Breast epithelium (tissue), 3 donors: ENCODE measurements around the gene FHL1.

Experiments used
- POLR2A ChIP-seq: fragments of 450-650 bp; IDR thresholded peaks from one replicate; pipeline ENCODE4 v1.6.1; 2016; ENCODE audit warnings: antibody characterized with exemption, mild to moderate bottlenecking, moderate library complexity
- TF ChIP-seq, protein P1 (sequence below), 3 donors: fragments of 450-650 bp; IDR thresholded peaks; one replicate each; pipeline ENCODE4 v1.5.1; 2016 to 2017; ENCODE audit warnings: antibody characterized with exemption in 3 of 3, mild to moderate bottlenecking in 3 of 3, moderate library complexity in 3 of 3

DNA sequence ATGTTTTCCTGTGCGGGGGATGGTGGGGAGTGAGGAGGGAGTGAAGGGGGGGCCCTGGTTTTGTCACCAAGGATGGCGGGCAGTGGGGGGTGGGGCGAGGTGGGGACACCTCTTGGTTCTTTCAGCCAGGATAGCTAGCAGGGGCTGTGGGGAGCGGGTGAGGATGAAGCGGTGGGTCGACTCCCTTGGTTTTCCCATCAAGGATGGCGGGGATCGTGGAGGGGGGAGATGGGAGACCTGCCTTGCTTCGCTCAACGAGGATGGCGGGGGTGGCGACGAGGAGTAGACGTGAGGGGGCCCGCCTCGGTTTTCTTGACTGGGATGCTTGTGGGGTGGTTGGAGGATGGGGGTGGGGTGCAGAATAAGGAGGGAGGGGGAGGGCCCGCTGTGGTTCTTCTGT is 643 bp downstream of the FHL1 start:
- TF ChIP-seq, protein P1, sequence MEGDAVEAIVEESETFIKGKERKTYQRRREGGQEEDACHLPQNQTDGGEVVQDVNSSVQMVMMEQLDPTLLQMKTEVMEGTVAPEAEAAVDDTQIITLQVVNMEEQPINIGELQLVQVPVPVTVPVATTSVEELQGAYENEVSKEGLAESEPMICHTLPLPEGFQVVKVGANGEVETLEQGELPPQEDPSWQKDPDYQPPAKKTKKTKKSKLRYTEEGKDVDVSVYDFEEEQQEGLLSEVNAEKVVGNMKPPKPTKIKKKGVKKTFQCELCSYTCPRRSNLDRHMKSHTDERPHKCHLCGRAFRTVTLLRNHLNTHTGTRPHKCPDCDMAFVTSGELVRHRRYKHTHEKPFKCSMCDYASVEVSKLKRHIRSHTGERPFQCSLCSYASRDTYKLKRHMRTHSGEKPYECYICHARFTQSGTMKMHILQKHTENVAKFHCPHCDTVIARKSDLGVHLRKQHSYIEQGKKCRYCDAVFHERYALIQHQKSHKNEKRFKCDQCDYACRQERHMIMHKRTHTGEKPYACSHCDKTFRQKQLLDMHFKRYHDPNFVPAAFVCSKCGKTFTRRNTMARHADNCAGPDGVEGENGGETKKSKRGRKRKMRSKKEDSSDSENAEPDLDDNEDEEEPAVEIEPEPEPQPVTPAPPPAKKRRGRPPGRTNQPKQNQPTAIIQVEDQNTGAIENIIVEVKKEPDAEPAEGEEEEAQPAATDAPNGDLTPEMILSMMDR (IDR thresholded peaks at IDR 0.05): no peak
- TF ChIP-seq POLR2A: no peak
